ENCODE data around the gene EIF2S2. TPM values are rescaled to one million over a fixed set of nuclear protein-coding genes. Genes with fewer than 3 reads are reported as not detected.

Gene EIF2S2
- total RNA-seq, 1 donor from 2014 or later: 49.0 TPM

- peak overlapping the region; percentile 81 for H3K27ac Mint-ChIP-seq (ENCODE audit: unreplicated experiment)
- H3K36me3 Mint-ChIP-seq (ENCODE audit: unreplicated experiment): no peaks in the 10 kb centered on the region
- peak overlapping the region; percentile 44 for H3K4me3 Mint-ChIP-seq (ENCODE audit: unreplicated experiment)
- TF ChIP-seq CTCF (IDR thresholded peaks at IDR 0.05; ENCODE audit: partially characterized antibody, unreplicated experiment): no peak
- H3K4me1 Mint-ChIP-seq (ENCODE audit: low read depth, unreplicated experiment): peaks cover 54% of the 10 kb centered on the region
- H3K9me3 Mint-ChIP-seq (ENCODE audit: unreplicated experiment): peaks cover 3% of the 10 kb centered on the region
- H3K27me3 Mint-ChIP-seq (ENCODE audit: unreplicated experiment): peaks cover 1% of the 10 kb centered on the region
- DNase-seq: no peak
These were observed 69.8 kb downstream of the EIF2S2 start for GRCh38 chr20:34042262-34042661.

GRCh38 chr20:34041226-34041625 is 70.8 kb downstream of the EIF2S2 start:
- no peak for DNase-seq
- Mint-ChIP-seq H3K4me1 (ENCODE audit: low read depth, unreplicated experiment) (peaks cover 60% of the 10 kb centered on the region), H3K36me3 (ENCODE audit: unreplicated experiment) (no peaks in the 10 kb centered on the region), H3K27me3 (ENCODE audit: unreplicated experiment) (peaks cover 1% of the 10 kb centered on the region), H3K4me3 (ENCODE audit: unreplicated experiment) (peak overlapping the region; percentile 66), H3K9me3 (ENCODE audit: unreplicated experiment) (peaks cover 3% of the 10 kb centered on the region), H3K27ac (ENCODE audit: unreplicated experiment) (no peak overlapping the region)
- no peak for TF ChIP-seq CTCF (IDR thresholded peaks at IDR 0.05; ENCODE audit: partially characterized antibody, unreplicated experiment)

GRCh38 chr20:34040300-34040995 is 71.6 kb downstream of the EIF2S2 start:
- H3K4me3 Mint-ChIP-seq (ENCODE audit: unreplicated experiment): peak overlapping the region; percentile 63
- H3K4me1 Mint-ChIP-seq (ENCODE audit: low read depth, unreplicated experiment): peaks cover 65% of the 10 kb centered on the region
- no peaks in the 10 kb centered on the region for H3K36me3 Mint-ChIP-seq (ENCODE audit: unreplicated experiment)
- DNase-seq: peak; percentile 35
- H3K27ac Mint-ChIP-seq (ENCODE audit: unreplicated experiment): peak overlapping the region; percentile 67
- no peak for TF ChIP-seq CTCF (IDR thresholded peaks at IDR 0.05; ENCODE audit: partially characterized antibody, unreplicated experiment)
- H3K27me3 Mint-ChIP-seq (ENCODE audit: unreplicated experiment): peaks cover 1% of the 10 kb centered on the region
- peaks cover 3% of the 10 kb centered on the region for H3K9me3 Mint-ChIP-seq (ENCODE audit: unreplicated experiment)

Small RNAs within 50 kb of the gene (microRNA-seq; reads per million reads assigned to microRNA genes)
- not detected for gene MIR4755 (ENCODE audit: unreplicated experiment)

Other genes starting within 250 kb of the EIF2S2 start
- gene RALY, start 118.3 kb downstream of the EIF2S2 start, total RNA-seq (ENCODE audit: unreplicated experiment): 234 TPM
- not detected for gene ASIP, start 129.2 kb upstream of the EIF2S2 start, total RNA-seq (ENCODE audit: unreplicated experiment)
- gene AHCY, start 191.1 kb upstream of the EIF2S2 start, total RNA-seq (ENCODE audit: unreplicated experiment): 97.9 TPM